Measurements from ENCODE around the gene SLC7A1. TPM values are rescaled to one million over a fixed set of nuclear protein-coding genes. Genes with fewer than 3 reads are reported as not detected.

SLC7A1 gene
- total and polyA plus RNA-seq, 2 experiments from 2014 or later, result 23.0 to 74.7 TPM

DNA sequence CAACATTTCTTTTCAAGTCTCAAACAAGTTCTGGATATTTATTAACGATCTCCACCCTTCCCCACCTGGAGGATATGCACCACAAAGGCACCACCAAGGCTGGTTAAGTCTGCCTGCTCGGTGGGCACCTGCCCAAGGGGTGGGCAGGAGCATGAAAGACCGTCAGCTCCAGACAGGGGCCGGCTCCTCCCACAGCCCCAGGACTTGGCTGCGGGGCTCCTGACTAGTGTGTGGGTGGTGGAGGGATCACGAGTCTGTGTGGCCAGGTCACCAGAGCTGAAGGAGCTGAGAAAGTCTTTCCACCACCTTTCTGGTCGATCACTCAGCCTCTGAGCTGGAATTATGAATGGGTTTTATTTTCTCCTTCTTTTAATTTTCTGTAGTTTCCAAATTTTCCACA is 7.8 kb downstream of the SLC7A1 start:
- ATAC-seq, result peak; percentile 16
- Histone ChIP-seq H3K4me2 (0 out of 2 replicates have a peak overlapping the region, but pooled peaks have one; percentile 54), H4K20me1 (replicated peaks; ENCODE audit: insufficient read depth) (peaks cover 94% of the 10 kb centered on the region), H3K9me2 (ENCODE audit: insufficient read depth) (no peaks in the 10 kb centered on the region), H3F3A (replicated peaks; ENCODE audit: low read depth) (no peaks in the 10 kb centered on the region), H3K4me1 (ENCODE audit: insufficient read depth) (peaks cover 88% of the 10 kb centered on the region), H3K4me3 (no peak overlapping the region), H3K79me2 (replicated peaks; ENCODE audit: insufficient read depth) (peaks cover 100% of the 10 kb centered on the region), H3K27ac (ENCODE audit: low read depth) (no peak overlapping the region), H2AFZ (no peak overlapping the region), H3K36me3 (ENCODE audit: insufficient read depth) (no peaks in the 10 kb centered on the region), H3K27me3 (ENCODE audit: insufficient read depth) (no peaks in the 10 kb centered on the region)
- H3K9me3 Mint-ChIP-seq, result no peaks in the 10 kb centered on the region
- H3K27ac Mint-ChIP-seq, result no peak overlapping the region
- peaks cover 78% of the 10 kb centered on the region for H3K4me1 Mint-ChIP-seq
- no peak for DNase-seq (ENCODE audit: low spot score)
- TF ChIP-seq POLR2AphosphoS5 (IDR thresholded peaks at IDR 0.05; ENCODE audit: low read depth) (no peak), EZH2phosphoT487 (IDR thresholded peaks at IDR 0.05; ENCODE audit: unreplicated experiment) (no peak), EZH2 (IDR thresholded peaks at IDR 0.05; ENCODE audit: low read depth, unreplicated experiment) (no peak), STAT1 (IDR thresholded peaks at IDR 0.05; ENCODE audit: unreplicated experiment) (no peak), JUNB (IDR thresholded peaks at IDR 0.05; ENCODE audit: unreplicated experiment) (no peak), ZNF462 (CRISPR knock-in tag; IDR thresholded peaks at IDR 0.05) (no peak)
- TF ChIP-seq, protein P1, sequence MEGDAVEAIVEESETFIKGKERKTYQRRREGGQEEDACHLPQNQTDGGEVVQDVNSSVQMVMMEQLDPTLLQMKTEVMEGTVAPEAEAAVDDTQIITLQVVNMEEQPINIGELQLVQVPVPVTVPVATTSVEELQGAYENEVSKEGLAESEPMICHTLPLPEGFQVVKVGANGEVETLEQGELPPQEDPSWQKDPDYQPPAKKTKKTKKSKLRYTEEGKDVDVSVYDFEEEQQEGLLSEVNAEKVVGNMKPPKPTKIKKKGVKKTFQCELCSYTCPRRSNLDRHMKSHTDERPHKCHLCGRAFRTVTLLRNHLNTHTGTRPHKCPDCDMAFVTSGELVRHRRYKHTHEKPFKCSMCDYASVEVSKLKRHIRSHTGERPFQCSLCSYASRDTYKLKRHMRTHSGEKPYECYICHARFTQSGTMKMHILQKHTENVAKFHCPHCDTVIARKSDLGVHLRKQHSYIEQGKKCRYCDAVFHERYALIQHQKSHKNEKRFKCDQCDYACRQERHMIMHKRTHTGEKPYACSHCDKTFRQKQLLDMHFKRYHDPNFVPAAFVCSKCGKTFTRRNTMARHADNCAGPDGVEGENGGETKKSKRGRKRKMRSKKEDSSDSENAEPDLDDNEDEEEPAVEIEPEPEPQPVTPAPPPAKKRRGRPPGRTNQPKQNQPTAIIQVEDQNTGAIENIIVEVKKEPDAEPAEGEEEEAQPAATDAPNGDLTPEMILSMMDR (conservative IDR thresholded peaks at IDR 0.05; ENCODE audit: low read depth in 2 of 2), result no peak
- peaks cover 40% of the 10 kb centered on the region for H3K36me3 Mint-ChIP-seq (ENCODE audit: low read depth)
- H3K27me3 Mint-ChIP-seq (ENCODE audit: insufficient read depth, low read depth, poor library complexity), result peaks cover 2% of the 10 kb centered on the region
- no peak overlapping the region for H3K4me3 Mint-ChIP-seq
